ENCODE data around the gene REXO4. TPM values are rescaled to one million over a fixed set of nuclear protein-coding genes. Genes with fewer than 3 reads are reported as not detected.

REXO4 gene
- total and polyA plus RNA-seq, 10 of the 15 experiments (the other 5 are each of a cell fraction or from before 2014, with no cell fraction given), result 2.7 to 43.9 (median 30.5) TPM

DNA sequence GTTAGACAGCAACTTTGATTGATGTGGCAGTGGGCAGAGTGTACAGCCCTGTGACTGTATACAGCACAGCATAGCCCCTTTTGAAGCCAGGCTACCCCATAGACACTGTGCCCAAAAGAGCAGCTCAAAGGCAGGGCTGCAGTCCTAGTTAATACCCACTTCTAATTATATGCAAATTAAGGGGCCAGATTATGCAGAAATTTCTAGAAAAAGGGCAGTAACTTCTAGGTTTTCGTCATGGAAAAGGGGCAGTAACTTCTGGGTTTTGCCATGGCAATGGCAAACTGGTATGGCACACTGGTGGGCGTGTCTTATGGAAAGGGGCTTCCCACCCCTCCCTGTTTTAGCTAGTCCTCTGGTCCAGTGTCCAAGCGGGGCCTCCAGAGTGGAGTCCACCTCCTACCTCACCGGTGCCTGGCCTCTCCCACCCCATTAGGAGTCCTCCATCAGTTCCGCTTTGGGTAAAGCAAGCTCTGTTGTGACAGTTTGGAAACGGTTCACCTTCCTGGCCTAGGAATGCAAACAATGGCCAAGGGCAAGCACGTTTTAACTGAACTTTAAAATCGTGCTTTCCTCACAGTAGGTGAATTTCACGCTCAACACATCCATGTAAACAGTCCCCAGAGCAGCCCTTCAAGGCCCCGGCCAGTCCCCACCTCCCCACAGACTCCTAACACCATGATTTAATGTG, 10.0 kb upstream of the REXO4 start:
- no peaks in the 10 kb centered on the region; a peak in 1 of 4 replicates for H3K27me3 ChIP-seq (replicated peaks in 1 of 2; ENCODE audit: control insufficient read depth in 2 of 2, insufficient read depth in 2 of 2, low read length in 1 of 2)
- in situ Hi-C loops (cut with MboI) (no loop called here), intact Hi-C loops (cut with micrococcal nuclease; ENCODE audit: unreplicated experiment) (no loop called here)
- H3K4me2 ChIP-seq (ENCODE audit: control insufficient read depth, insufficient read depth), result no peak overlapping the region
- no peak; the same call in 2 of the 3 replicates for ATAC-seq
- H4K20me1 ChIP-seq (ENCODE audit: control insufficient read depth, insufficient read depth), result no peaks in the 10 kb centered on the region
- no peak for FAIRE-seq
- no peak overlapping the region for H2AFZ ChIP-seq (ENCODE audit: control insufficient read depth, low read depth, low read length)
- RAD21 ChIA-PET (ENCODE audit: unreplicated experiment), result interaction anchor here (0.8 kb wide), 1 partner anchor 71 kb away, joined by 3 read pairs; no protein-coding TSS in a partner anchor
- WGBS (ENCODE audit: insufficient coverage, insufficient replicate concordance, low lambda C conversion rate, missing lambda C conversion rate), result 46% methylated on average over 10 of the region's 10 CpGs
- POLR2A ChIA-PET, result no interaction called here
- H3K36me3 ChIP-seq (ENCODE audit: control insufficient read depth in 2 of 2, insufficient read depth in 2 of 2, low read length in 1 of 2), result no peaks in the 10 kb centered on the region
- peak; percentile 92 for TF ChIP-seq HSF1 (IDR thresholded peaks at IDR 0.05; ENCODE audit: low read depth, low read length)
- no peak for TF ChIP-seq MXI1 (IDR thresholded peaks at IDR 0.05; ENCODE audit: low read depth, low read length)
- no peak overlapping the region for H3K9ac ChIP-seq (ENCODE audit: control insufficient read depth, insufficient read depth, low read length)
- no TSS peak for BruUV-seq (replicated peaks)
- CTCF ChIA-PET, result interaction anchor here (0.9 kb wide), 1 partner anchor 9 kb away, joined by 3 read pairs; no protein-coding TSS in a partner anchor
- no peak overlapping the region for H3K4me3 ChIP-seq
- no peaks in the 10 kb centered on the region; the same call in 2 of the 3 replicates for H3K9me3 ChIP-seq (replicated peaks; ENCODE audit: control insufficient read depth, insufficient read depth, low read length)
- H3K79me2 ChIP-seq (ENCODE audit: control insufficient read depth, insufficient read depth, low read length), result no peaks in the 10 kb centered on the region
- DNase-seq (ENCODE audit: low read depth, low spot score), result no peak
- no peaks in the 10 kb centered on the region for H3K4me1 ChIP-seq (ENCODE audit: control insufficient read depth, insufficient read depth, low read length)
- SMC1A ChIA-PET (ENCODE audit: uncharacterized antibody, unreplicated experiment), result no interaction called here
- no peak overlapping the region for H3K27ac ChIP-seq (ENCODE audit: control insufficient read depth, insufficient read depth)

DNA sequence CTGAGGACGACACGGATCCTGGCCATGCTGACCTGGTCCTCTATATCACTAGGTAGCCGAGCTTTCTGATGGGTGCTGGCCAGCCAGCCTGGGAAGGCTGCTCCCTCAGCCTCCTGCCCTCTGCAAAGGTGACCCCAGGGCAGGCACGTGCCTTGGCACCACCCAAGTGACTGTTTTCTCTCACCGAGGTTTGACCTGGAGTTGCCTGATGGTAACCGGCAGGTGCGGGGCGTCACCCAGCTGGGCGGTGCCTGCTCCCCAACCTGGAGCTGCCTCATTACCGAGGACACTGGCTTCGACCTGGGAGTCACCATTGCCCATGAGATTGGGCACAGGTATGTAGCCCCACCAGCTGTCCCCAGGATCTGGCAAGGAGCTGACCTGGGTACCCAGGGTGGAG, 8.2 kb upstream of the REXO4 start:
- FAIRE-seq (no peak), DNase-seq (ENCODE audit: low read depth, low spot score) (no peak), ATAC-seq (no peak)
- in situ Hi-C loops (cut with MboI), result no loop called here
- intact Hi-C loops (cut with micrococcal nuclease; ENCODE audit: unreplicated experiment), result no loop called here
- POLR2A ChIA-PET, result no interaction called here
- BruUV-seq (replicated peaks), result no TSS peak
- RAD21 ChIA-PET (ENCODE audit: unreplicated experiment), result interaction anchor here (1.1 to 1.4 kb wide), 2 partner anchors 11 to 35 kb away, joined by 3 to 4 read pairs; no protein-coding TSS in a partner anchor
- H3K4me3 ChIP-seq, result no peak overlapping the region
- CTCF ChIA-PET, result no interaction called here
- no peaks in the 10 kb centered on the region for H3K36me3 ChIP-seq (ENCODE audit: control insufficient read depth in 2 of 2, insufficient read depth in 2 of 2, low read length in 1 of 2)
- no peak overlapping the region for H3K9ac ChIP-seq (ENCODE audit: control insufficient read depth, insufficient read depth, low read length)
- no peaks in the 10 kb centered on the region; the same call in 2 of the 3 replicates for H3K9me3 ChIP-seq (replicated peaks; ENCODE audit: control insufficient read depth, insufficient read depth, low read length)
- no peak overlapping the region for H3K4me2 ChIP-seq (ENCODE audit: control insufficient read depth, insufficient read depth)
- WGBS (ENCODE audit: insufficient coverage, insufficient replicate concordance, low lambda C conversion rate, missing lambda C conversion rate), result 49% methylated on average over 11 of the region's 11 CpGs
- peaks cover 16% of the 10 kb centered on the region for H3K4me1 ChIP-seq (ENCODE audit: control insufficient read depth, insufficient read depth, low read length)
- H3K27me3 ChIP-seq (replicated peaks in 1 of 2; ENCODE audit: control insufficient read depth in 2 of 2, insufficient read depth in 2 of 2, low read length in 1 of 2), result no peaks in the 10 kb centered on the region; a peak in 1 of 4 replicates
- H3K79me2 ChIP-seq (ENCODE audit: control insufficient read depth, insufficient read depth, low read length), result no peaks in the 10 kb centered on the region
- SMC1A ChIA-PET (ENCODE audit: uncharacterized antibody, unreplicated experiment), result no interaction called here
- H2AFZ ChIP-seq (ENCODE audit: control insufficient read depth, low read depth, low read length), result no peak overlapping the region
- no peaks in the 10 kb centered on the region for H4K20me1 ChIP-seq (ENCODE audit: control insufficient read depth, insufficient read depth)
- no peak overlapping the region for H3K27ac ChIP-seq (ENCODE audit: control insufficient read depth, insufficient read depth)
- TF ChIP-seq MXI1 (IDR thresholded peaks at IDR 0.05; ENCODE audit: low read depth, low read length) (no peak), NFXL1 (IDR thresholded peaks at IDR 0.05; ENCODE audit: borderline replicate concordance) (no peak), BCL11A (IDR thresholded peaks at IDR 0.05; ENCODE audit: low read depth, low read length) (no peak), NRF1 (conservative IDR thresholded peaks at IDR 0.05; ENCODE audit: low read depth, low read length) (no peak), PRDM15 (CRISPR knock-in tag; IDR thresholded peaks at IDR 0.05) (no peak), ZNF622 (IDR thresholded peaks at IDR 0.05) (no peak), JUNB (IDR thresholded peaks at IDR 0.05) (no peak)

Measured in GM12878 (cell line).